Measurements from ENCODE around the gene ZFP14. TPM values are rescaled to one million over a fixed set of nuclear protein-coding genes. Genes with fewer than 3 reads are reported as not detected.

ZFP14 gene
- total RNA-seq, 1 donor from 2014 or later = 10.4 TPM

DNA sequence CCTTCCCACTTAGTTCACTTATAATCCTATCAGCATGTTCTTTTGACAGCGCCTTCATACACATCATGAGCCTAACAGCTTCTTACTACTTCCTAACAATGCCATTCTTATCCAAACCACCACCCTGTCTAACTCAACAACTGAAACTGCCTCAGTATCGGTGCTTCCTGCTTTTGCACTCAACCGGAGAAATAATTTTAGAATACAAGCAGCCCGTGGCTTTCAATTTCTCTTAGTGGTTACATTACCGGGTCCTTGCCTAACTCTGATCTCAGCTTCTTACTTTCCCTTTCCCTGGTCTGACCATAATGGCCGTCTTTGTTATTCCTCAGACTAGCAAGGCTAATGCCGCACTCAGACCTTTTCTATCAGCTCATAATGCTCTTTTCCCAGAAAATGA, 22.5 kb upstream of the ZFP14 start:
- TF ChIP-seq, protein P1, sequence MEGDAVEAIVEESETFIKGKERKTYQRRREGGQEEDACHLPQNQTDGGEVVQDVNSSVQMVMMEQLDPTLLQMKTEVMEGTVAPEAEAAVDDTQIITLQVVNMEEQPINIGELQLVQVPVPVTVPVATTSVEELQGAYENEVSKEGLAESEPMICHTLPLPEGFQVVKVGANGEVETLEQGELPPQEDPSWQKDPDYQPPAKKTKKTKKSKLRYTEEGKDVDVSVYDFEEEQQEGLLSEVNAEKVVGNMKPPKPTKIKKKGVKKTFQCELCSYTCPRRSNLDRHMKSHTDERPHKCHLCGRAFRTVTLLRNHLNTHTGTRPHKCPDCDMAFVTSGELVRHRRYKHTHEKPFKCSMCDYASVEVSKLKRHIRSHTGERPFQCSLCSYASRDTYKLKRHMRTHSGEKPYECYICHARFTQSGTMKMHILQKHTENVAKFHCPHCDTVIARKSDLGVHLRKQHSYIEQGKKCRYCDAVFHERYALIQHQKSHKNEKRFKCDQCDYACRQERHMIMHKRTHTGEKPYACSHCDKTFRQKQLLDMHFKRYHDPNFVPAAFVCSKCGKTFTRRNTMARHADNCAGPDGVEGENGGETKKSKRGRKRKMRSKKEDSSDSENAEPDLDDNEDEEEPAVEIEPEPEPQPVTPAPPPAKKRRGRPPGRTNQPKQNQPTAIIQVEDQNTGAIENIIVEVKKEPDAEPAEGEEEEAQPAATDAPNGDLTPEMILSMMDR (IDR thresholded peaks at IDR 0.05) = no peak
- no peak for DNase-seq
- Mint-ChIP-seq H3K27ac (peak overlapping the region; percentile 85), H3K27me3 (no peaks in the 10 kb centered on the region), H3K36me3 (ENCODE audit: low read depth) (peaks cover 63% of the 10 kb centered on the region), H3K4me3 (peak overlapping the region; percentile 69), H3K4me1 (peaks cover 22% of the 10 kb centered on the region), H3K9me3 (peaks cover 7% of the 10 kb centered on the region)
- intact Hi-C loops (cut with micrococcal nuclease) = loop anchor here (1.0 to 2.0 kb wide), 2 partner anchors 22 to 91 kb away; partner anchors contain the start of gene ZFP14
- CTCF ChIA-PET = no interaction called here
- POLR2A ChIA-PET = interaction anchor here (0.8 to 1.4 kb wide), 4 partner anchors 17 to 387 kb away, joined by 3 to 10 read pairs (median 8); partner anchors contain the start of genes ALKBH6, ZFP14, ZFP82 and ZNF566
- ATAC-seq (ENCODE audit: low read depth) = peak; percentile 95

DNA sequence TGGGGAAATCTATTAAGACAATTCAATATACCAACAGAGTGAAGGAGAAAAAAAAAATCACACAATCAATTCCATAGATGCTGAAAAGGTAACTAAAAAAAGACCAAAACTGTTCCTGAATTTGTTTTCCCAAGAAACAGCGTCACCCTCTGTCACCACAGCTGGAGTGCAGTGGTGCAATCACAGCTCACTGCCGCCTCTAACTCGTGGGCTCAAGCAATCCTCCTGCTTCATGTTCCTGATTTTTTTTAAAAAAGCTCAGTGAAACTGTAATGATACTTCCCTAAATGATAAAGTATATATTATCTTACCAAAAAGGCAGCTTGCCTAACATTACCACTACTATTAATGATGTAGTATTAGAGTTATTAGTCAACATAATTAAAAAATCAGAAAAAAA, 19.6 kb upstream of the ZFP14 start:
- Mint-ChIP-seq H3K27ac (no peak overlapping the region), H3K4me1 (peaks cover 22% of the 10 kb centered on the region), H3K9me3 (peaks cover 22% of the 10 kb centered on the region), H3K27me3 (no peaks in the 10 kb centered on the region), H3K36me3 (ENCODE audit: low read depth) (peaks cover 63% of the 10 kb centered on the region), H3K4me3 (no peak overlapping the region)
- POLR2A ChIA-PET = no interaction called here
- intact Hi-C loops (cut with micrococcal nuclease) = no loop called here
- DNase-seq (no peak), ATAC-seq (ENCODE audit: low read depth) (no peak)
- TF ChIP-seq, protein P1 (IDR thresholded peaks at IDR 0.05) = no peak
- CTCF ChIA-PET = no interaction called here

DNA sequence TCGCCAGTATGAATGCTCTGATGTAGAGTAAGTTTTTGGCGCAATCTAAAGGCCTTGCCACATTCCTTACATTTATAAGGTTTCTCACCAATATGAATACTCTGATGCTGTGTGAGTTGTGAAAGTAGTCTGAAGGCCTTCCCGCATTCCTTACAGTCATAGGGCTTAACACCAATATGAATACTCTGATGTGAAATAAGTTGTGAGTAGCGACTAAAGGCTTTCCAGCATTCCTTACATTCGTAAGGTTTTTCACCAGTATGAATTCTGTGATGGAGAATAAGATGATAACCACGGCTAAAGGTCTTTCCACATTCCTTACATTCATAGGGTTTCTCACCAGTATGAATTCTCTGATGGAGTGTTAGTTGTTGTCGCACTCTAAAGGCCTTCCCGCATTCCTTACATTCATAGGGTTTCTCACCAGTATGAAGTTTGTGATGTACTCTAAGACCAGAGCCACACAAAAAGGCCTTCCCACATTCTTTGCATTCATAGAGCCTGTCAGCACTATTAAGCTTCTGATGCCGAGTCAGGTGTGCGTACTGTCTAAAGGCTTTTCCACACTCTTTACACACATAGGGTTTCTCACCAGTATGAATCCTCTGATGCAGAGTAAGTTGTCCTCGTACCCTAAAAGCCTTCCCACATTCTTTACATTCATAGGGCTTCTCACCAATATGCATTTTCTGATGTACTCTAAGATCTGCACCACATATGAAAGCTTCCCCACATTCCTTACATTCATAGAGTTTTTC, 14.1 kb upstream of the ZFP14 start:
- TF ChIP-seq, protein P1 (IDR thresholded peaks at IDR 0.05) = no peak
- Mint-ChIP-seq H3K4me3 (no peak overlapping the region), H3K27me3 (no peaks in the 10 kb centered on the region), H3K9me3 (peaks cover 34% of the 10 kb centered on the region), H3K4me1 (no peaks in the 10 kb centered on the region), H3K36me3 (ENCODE audit: low read depth) (peaks cover 70% of the 10 kb centered on the region), H3K27ac (no peak overlapping the region)
- ATAC-seq (ENCODE audit: low read depth) = no peak
- POLR2A ChIA-PET = no interaction called here
- CTCF ChIA-PET = no interaction called here
- DNase-seq = no peak
- intact Hi-C loops (cut with micrococcal nuclease) = no loop called here

DNA sequence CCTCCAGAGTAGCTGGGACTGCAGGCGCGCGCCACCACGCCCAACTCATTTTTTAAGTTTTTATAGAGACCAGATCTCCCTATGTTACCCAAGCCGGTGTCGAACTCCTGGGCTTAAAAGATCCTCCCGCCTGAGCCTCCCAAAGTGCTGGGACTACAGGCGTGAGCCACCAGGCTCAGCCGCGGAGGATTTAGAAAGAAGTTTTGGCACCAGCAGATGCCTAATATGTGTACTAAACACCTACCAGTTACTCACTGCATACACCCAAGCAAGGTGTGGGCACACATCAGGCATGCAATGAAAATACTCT, 464 bp upstream of the ZFP14 start:
- ChIA-PET CTCF (interaction anchor here (0.9 to 1.5 kb wide), 2 partner anchors 114 to 251 kb away, joined by 3 to 5 read pairs; no protein-coding TSS in a partner anchor), POLR2A (interaction anchor here (0.6 to 3.0 kb wide), 12 partner anchors 22 to 1215 kb away, joined by 3 to 26 read pairs (median 6); partner anchors contain the start of genes ZFP82, ZNF260, ZNF345 and ZNF529)
- ATAC-seq (ENCODE audit: low read depth) (no peak), DNase-seq (no peak)
- H3K27me3 Mint-ChIP-seq = no peaks in the 10 kb centered on the region
- intact Hi-C loops (cut with micrococcal nuclease) = loop anchor here (1.0 to 5.0 kb wide), 12 partner anchors 22 to 1088 kb away; partner anchors contain the start of genes ZFP82, ZNF260, ZNF345 and ZNF420
- peak overlapping the region; percentile 69 for H3K27ac Mint-ChIP-seq
- peaks cover 6% of the 10 kb centered on the region for H3K36me3 Mint-ChIP-seq (ENCODE audit: low read depth)
- H3K9me3 Mint-ChIP-seq = peaks cover 6% of the 10 kb centered on the region
- TF ChIP-seq, protein P1 (IDR thresholded peaks at IDR 0.05) = no peak
- H3K4me3 Mint-ChIP-seq = peak overlapping the region; percentile 94
- peaks cover 21% of the 10 kb centered on the region for H3K4me1 Mint-ChIP-seq

DNA sequence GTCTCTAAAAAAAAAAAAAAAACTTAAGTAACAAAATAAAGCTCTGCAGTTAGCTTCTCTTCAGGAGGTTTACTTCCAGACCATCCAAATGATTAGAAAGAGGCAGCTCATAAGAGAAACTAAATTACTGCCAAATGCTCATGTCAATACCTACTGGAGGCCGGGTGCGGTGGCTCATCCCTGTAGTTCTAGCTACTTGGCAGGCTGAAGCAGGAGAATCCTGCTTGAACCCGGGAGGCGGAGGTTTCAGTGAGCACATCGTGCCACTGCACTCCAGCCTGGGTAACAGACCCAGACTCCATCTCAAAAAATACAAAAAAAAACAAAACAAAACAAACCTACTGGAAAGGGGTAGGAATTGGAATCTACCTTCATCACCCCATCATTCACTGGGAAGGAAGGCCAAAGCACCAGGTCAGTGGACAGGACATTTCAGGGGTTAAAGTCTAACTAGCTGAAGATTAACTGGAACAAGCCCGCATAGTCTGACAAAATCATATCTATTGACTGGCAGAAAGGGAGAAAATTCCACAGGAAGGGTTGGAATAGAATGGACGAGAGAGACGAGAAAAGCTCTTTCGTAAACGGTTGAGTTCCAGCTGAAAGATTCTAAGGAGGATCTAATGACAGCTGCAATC, 1.3 kb downstream of the ZFP14 start:
- DNase-seq (no peak), ATAC-seq (ENCODE audit: low read depth) (no peak)
- CTCF ChIA-PET = interaction anchor here (0.6 to 1.5 kb wide), 2 partner anchors 112 to 964 kb away, joined by 3 to 5 read pairs; partner anchors contain the start of gene ZNF566
- Mint-ChIP-seq H3K36me3 (ENCODE audit: low read depth) (peaks cover 11% of the 10 kb centered on the region), H3K4me1 (peaks cover 21% of the 10 kb centered on the region), H3K27ac (peak overlapping the region; percentile 96), H3K4me3 (peak overlapping the region; percentile 94), H3K9me3 (peaks cover 3% of the 10 kb centered on the region), H3K27me3 (no peaks in the 10 kb centered on the region)
- POLR2A ChIA-PET = interaction anchor here (1.3 to 3.0 kb wide), 3 partner anchors 24 to 227 kb away, joined by 8 to 18 read pairs (median 9); partner anchors contain the start of genes ZNF260 and ZNF382
- intact Hi-C loops (cut with micrococcal nuclease) = loop anchor here (1.0 to 5.0 kb wide), 6 partner anchors 112 to 1090 kb away; partner anchors contain the start of genes ZNF420, ZNF566, ZNF569 and ZNF570
- TF ChIP-seq, protein P1 (IDR thresholded peaks at IDR 0.05) = no peak
